NCI-H460 (cell line): ENCODE results near the gene ATP2B1. TPM values are rescaled to one million over a fixed set of nuclear protein-coding genes. Genes with fewer than 3 reads are reported as not detected.

ENCODE experiments used
- DNase-seq: peaks from one replicate; pipeline ENCODE4 v3.0.0-alpha.2; 2016; ENCODE audit warnings: low read depth; ENCODE audit errors: extremely low read depth
- small RNA-seq, 2 experiments: library from RNA; depleted of rRNA; stranded (forward); fragments of <200 nt; gene quantifications; one replicate each; pipeline ENCODE3, GENCODE V24; 2014
- total RNA-seq: library from RNA; depleted of rRNA; stranded (reverse); fragments of >200 nt; shearing (Covaris generic); gene quantifications from 2 replicates; pipeline ENCODE4 v1.2.3, GENCODE V29; 2014; rRNA removed

The ATP2B1 gene
- total RNA-seq, 1 experiment from 2014 or later, result 228 TPM

DNA sequence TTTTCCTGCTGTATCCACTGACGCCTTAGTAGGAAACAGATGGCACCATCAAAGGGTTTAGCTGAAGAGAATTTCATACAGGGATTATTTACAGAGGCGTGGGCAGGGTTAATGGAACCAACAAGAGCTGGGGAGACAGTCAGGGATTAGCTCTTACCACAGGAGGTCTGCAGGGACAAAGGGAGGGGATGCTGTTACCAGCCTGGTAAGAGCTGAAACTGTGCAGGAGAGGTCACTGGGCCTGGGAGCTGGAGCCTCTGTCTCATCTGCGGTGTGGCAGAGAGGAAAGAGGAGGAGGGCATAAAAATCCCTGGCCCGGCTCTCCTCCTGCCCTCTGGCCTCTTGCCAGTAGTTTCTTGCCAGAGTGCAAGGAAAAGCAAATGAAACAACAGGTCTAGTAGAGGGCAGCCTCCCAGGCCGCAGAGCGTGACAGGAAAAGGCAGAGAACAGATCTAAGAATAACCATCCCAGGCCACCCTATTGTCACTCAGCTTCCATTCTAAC lies 163.9 kb downstream of the ATP2B1 start:
- no peak for DNase-seq

DNA sequence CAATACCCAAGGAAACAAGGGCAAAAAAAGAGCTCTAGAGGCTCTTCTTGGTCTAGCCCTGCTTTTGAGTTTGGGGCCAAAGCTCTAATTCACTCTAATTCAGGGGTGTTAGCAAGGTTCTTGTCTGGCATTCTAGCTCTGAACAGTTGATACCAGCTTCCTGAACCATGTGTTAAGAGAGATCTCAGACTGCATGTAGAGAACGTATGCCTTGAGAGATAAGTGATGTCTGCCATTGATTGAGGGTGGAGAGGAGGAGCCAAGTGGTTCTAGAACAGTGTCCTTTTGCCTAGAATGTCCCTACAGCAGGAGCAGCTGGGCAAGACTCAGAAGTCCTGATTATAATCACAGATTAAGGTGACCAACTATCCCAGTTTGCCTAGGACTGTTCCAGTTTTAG lies 164.6 kb downstream of the ATP2B1 start:
- DNase-seq, result no peak

DNA sequence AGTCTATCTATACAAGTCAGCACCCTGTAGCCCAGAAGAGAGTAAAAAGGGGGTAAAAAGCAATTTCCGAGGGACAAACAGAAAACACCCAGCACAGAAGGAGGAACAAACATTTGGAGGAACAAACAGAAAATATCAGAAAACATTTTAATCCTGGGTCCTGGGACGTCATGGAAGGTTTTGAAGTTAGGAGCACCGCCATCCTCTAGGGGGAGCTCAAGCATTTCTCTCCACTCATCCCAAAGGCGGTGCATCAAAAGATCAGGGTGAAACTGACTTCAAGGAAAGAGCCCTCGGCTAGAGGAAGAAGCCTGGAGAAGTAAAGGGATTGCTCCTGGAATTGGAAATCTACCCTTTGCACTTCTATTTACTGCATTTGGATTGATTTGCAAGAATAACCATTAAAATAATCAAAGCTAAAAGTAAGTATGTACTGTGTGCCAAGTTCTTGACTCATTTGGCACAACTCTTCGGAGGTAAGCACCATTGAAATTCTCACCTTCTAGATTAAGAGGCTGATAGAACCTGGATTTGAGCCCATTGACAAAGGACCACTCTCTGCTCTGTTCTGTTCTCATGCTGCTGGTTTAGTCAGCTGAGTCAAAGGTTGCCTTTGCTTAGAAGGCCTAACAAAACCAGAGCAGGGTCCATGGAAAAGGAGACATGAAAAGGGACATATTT lies 165.6 kb downstream of the ATP2B1 start:
- DNase-seq, result peak; percentile 81

DNA sequence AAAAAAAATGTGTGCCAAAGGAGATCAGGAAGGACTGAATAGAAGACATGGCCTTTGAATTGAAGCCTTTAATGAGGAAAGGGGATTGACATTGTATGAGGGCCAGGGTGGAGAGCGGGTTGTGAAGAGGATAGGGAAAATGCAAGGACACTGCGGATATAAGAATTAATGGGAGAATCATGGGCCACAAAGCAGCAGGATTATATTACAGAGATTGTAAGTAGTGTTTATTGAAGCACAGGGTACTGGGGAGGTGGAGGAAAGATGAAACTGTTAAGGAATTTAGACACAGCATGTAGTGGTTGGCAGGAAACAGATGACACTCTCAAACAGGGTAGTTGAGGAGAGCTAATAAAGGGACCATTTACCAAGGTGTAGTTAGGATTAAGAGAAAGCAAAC lies 166.4 kb downstream of the ATP2B1 start:
- DNase-seq, result no peak

DNA sequence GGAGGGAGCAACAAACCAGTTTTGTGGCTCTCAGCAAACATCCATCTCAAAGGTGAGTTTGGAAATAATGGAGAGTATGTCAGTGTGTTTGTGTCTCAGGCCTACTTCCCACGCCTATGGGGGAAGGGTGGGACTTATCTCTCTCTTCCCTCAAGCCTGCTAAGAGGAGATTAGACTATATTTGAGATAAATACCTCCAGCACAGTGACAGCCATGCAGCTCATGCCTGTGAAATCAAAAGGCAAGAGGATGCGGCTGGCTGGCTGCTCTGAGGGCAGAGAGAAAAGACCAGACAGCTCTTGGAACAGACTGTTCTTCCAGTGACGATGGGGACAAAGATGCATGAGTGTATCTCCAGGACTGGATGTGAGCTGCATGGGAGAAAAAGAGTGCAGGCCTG lies 168.1 kb downstream of the ATP2B1 start:
- DNase-seq, result no peak

DNA sequence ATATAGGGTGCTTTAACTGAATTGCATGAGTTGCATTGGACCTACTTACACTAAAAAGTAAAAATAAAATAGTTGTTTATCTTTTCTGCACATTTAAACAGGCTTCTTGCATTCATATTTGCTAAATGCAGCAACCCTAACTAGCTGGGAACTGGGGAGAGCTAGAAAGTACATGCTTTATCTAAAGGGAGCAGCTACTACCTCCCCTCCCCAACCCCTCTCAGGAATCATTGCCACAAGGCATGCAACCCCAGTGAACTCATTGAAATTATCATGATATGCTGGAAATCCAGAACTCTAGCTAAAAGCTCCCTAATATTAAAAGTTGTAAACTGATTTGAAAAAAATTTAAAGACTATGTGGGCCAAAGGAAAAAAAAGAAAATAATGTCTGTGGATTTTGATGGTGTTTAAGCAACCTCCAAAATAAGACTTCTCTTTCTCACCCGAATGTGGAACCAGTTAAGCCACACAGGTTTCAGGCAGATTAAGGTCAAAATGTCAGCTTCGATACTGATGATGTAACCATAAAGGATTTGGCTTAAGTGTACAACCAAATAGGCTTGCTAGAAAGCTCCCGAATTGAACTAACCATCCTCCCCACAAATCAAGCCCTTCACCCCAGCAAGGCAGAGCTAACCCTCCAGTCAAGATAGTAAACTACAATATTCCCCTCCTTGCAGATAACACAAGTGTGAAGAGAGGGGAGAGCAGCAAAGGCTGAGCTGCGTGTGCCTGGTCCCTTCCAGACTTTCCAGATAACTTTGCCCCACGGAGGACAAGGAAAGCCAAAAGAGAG lies 169.0 kb downstream of the ATP2B1 start:
- no peak for DNase-seq

DNA sequence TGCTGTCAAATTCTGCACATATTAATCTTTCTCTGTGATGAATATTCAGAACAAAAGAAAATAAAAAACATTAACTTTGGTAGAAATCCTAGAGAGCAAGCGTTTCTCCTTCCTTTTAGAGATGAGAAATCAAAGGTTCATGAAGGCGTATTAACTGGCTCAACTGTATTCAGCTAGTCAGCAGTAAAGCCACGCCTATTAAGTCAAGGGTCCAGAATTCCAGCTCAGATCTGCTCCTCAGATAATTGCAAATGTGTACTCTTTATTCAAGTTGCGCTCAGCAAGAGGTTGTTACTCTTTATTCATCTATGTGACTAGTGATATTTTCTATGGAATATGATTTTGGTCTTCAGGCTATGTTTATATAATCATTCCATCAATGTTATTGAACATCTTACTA lies 169.7 kb downstream of the ATP2B1 start:
- no peak for DNase-seq

Small RNAs within 50 kb of the gene (small RNA-seq; reads per million reads assigned to genes)
- gene AC025034.2, result 0 reads per million in 2 experiments
- gene RNA5SP365, result 0 to 0.06 reads per million in 2 experiments
- 0 reads per million in 2 experiments for gene RNU6-148P

Other genes with a start within 250 kb of the ATP2B1 start
- gene GALNT4, start 184.0 kb downstream of the ATP2B1 start, total RNA-seq, result 9.7 and 10.7 TPM in 2 replicates
- gene POC1B, start 182.8 kb downstream of the ATP2B1 start, total RNA-seq, result 39.2 and 43.9 TPM in 2 replicates